ENCODE measurements around the gene ARHGAP30.
"Not testable (repeated sequence)": the region's sequence is repeated elsewhere in the genome, so short reads cannot be mapped to it uniquely, and the experiment has no call there.

DNA sequence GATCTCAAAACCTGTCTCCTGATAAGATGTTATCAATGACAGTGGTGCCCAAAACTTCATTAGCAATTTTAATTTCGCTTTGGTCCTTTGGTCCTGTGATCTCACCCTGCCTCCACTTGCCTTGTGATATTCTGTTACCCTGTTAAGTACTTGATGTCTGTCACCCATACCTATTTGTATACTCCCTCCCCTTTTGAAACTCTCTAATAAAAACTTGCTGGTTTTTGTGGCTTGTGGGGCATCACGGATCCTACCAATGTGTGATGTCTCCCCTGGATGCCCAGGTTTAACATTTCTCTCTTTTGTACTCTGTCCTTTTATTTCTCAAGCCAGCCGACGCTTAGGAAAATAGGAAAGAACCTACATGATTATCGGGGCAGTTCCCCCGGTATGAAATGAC, 5.8 kb downstream of the ARHGAP30 start:
- TF ChIP-seq, protein P1, sequence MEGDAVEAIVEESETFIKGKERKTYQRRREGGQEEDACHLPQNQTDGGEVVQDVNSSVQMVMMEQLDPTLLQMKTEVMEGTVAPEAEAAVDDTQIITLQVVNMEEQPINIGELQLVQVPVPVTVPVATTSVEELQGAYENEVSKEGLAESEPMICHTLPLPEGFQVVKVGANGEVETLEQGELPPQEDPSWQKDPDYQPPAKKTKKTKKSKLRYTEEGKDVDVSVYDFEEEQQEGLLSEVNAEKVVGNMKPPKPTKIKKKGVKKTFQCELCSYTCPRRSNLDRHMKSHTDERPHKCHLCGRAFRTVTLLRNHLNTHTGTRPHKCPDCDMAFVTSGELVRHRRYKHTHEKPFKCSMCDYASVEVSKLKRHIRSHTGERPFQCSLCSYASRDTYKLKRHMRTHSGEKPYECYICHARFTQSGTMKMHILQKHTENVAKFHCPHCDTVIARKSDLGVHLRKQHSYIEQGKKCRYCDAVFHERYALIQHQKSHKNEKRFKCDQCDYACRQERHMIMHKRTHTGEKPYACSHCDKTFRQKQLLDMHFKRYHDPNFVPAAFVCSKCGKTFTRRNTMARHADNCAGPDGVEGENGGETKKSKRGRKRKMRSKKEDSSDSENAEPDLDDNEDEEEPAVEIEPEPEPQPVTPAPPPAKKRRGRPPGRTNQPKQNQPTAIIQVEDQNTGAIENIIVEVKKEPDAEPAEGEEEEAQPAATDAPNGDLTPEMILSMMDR (IDR thresholded peaks at IDR 0.05), result not testable (repeated sequence)
- not testable (repeated sequence) for TF ChIP-seq SIN3A (IDR thresholded peaks at IDR 0.05; ENCODE audit: borderline replicate concordance, insufficient read depth, low read depth, low read length); POLR2AphosphoS5 (IDR thresholded peaks at IDR 0.05; ENCODE audit: low read depth, low read length)

All from Panc1 (cell line).